Spinal cord (tissue), 10 donors: Measurements from ENCODE around the gene DTNB. TPM values are rescaled to one million over a fixed set of nuclear protein-coding genes. Genes with fewer than 3 reads are reported as not detected.

ENCODE experiments used
- DNase-seq, 6 donors: peaks; one replicate each; pipeline versions ENCODE4 v3.0.0 to v3.0.0-alpha.2; 2013 to 2015; ENCODE audit warnings: low spot score in 6 of 6, low read depth in 4 of 6
- H3K27ac ChIP-seq: one replicate; pipeline ENCODE4 v1.5.1; 2013; ENCODE audit warnings: low read depth, low read length, control low read depth
- H3K27me3 ChIP-seq: one replicate; pipeline ENCODE4 v1.6.1; 2013; ENCODE audit warnings: low read length; ENCODE audit not compliant: control insufficient read depth, insufficient read depth
- H3K36me3 ChIP-seq: one replicate; pipeline ENCODE4 v1.6.1; 2013; ENCODE audit warnings: low read length; ENCODE audit not compliant: control insufficient read depth, insufficient read depth
- H3K4me1 ChIP-seq: one replicate; pipeline ENCODE4 v1.6.1; 2013; ENCODE audit warnings: low read length; ENCODE audit not compliant: control insufficient read depth, insufficient read depth
- H3K4me3 ChIP-seq: one replicate; pipeline ENCODE4 v1.5.1; 2013; ENCODE audit warnings: low read depth, low read length, control low read depth
- H3K9me3 ChIP-seq: one replicate; pipeline ENCODE4 v1.6.1; 2013; ENCODE audit warnings: low read length; ENCODE audit not compliant: control insufficient read depth, insufficient read depth
- WGBS: methylation state at CpG from one replicate; pipeline ENCODE4 v1.1.5; 2013; ENCODE audit warnings: missing lambda C conversion rate; ENCODE audit not compliant: insufficient coverage; 5-methylcytosine and 5-hydroxymethylcytosine counted together
- polyA plus RNA-seq, 2 donors: library from polyadenylated mRNA; unstranded; fragments of 120-200 nt; gene quantifications; one replicate each; pipeline ENCODE4 v1.2.1, GENCODE V29; 2013; ENCODE audit not compliant: insufficient read length in 2 of 2
- total RNA-seq, 2 donors: library from RNA; depleted of rRNA in 1 of 2; stranded (reverse); fragments of 120-200 nt in 1 of 2; fragments of >200 nt in 1 of 2; gene quantifications; one replicate each; pipeline versions ENCODE4 v1.2.3 to v1.2.4, GENCODE V29; 2013 to 2014
- donor health status: healthy.

Gene DTNB
- total and polyA plus RNA-seq, 4 donors = 21.1 to 50.8 (median 34.5) TPM

GRCh38 chr2:25402477-25402876 is 270.9 kb downstream of the DTNB start:
- Histone ChIP-seq H3K4me1 (peaks cover 10% of the 10 kb centered on the region), H3K27ac (no peak overlapping the region), H3K4me3 (no peak overlapping the region), H3K36me3 (no peaks in the 10 kb centered on the region), H3K27me3 (no peaks in the 10 kb centered on the region), H3K9me3 (no peaks in the 10 kb centered on the region)
- WGBS = no CpG with 5 or more reads among the region's 3 CpGs
- DNase-seq = no peak

GRCh38 chr2:25401307-25402026 is 271.9 kb downstream of the DTNB start:
- Histone ChIP-seq H3K4me1 (peaks cover 10% of the 10 kb centered on the region), H3K27me3 (no peaks in the 10 kb centered on the region), H3K27ac (no peak overlapping the region), H3K36me3 (no peaks in the 10 kb centered on the region), H3K9me3 (no peaks in the 10 kb centered on the region), H3K4me3 (no peak overlapping the region)
- WGBS = 23% methylated on average over 5 of the region's 8 CpGs
- DNase-seq = peak in 3 of 6 donors; percentile 33 to 82 (median 58)

- DNase-seq = no peak
- Histone ChIP-seq H3K9me3 (no peaks in the 10 kb centered on the region), H3K36me3 (no peaks in the 10 kb centered on the region), H3K27me3 (no peaks in the 10 kb centered on the region), H3K4me3 (no peak overlapping the region), H3K4me1 (peaks cover 10% of the 10 kb centered on the region), H3K27ac (no peak overlapping the region)
- 75% methylated on average over 2 of the region's 3 CpGs for WGBS
These were observed 272.7 kb downstream of the DTNB start for GRCh38 chr2:25400576-25401216.

- no peak overlapping the region for H3K4me3 ChIP-seq
- H3K36me3 ChIP-seq = no peaks in the 10 kb centered on the region
- peaks cover 10% of the 10 kb centered on the region for H3K4me1 ChIP-seq
- no peaks in the 10 kb centered on the region for H3K9me3 ChIP-seq
- H3K27ac ChIP-seq = no peak overlapping the region
- no peaks in the 10 kb centered on the region for H3K27me3 ChIP-seq
- WGBS = 48% methylated on average over 8 of the region's 8 CpGs
- peak in 2 of 6 donors; percentile 53 to 61 for DNase-seq
These were observed 273.2 kb downstream of the DTNB start for GRCh38 chr2:25400169-25400568.

- Histone ChIP-seq H3K27me3 (no peaks in the 10 kb centered on the region), H3K9me3 (no peaks in the 10 kb centered on the region), H3K4me3 (no peak overlapping the region), H3K27ac (no peak overlapping the region), H3K36me3 (no peaks in the 10 kb centered on the region), H3K4me1 (peaks cover 10% of the 10 kb centered on the region)
- WGBS = 96% methylated on average over 3 of the region's 4 CpGs
- no peak for DNase-seq
These were observed 274.8 kb downstream of the DTNB start for GRCh38 chr2:25398534-25398933.

- Histone ChIP-seq H3K4me3 (no peak overlapping the region), H3K36me3 (no peaks in the 10 kb centered on the region), H3K4me1 (peaks cover 10% of the 10 kb centered on the region), H3K9me3 (no peaks in the 10 kb centered on the region), H3K27ac (no peak overlapping the region), H3K27me3 (no peaks in the 10 kb centered on the region)
- 93% methylated on average over 2 of the region's 4 CpGs for WGBS
- DNase-seq = no peak
These were observed 275.6 kb downstream of the DTNB start for GRCh38 chr2:25397777-25398176.

- no peak overlapping the region for H3K27ac ChIP-seq
- H3K27me3 ChIP-seq = no peaks in the 10 kb centered on the region
- H3K36me3 ChIP-seq = peaks cover 24% of the 10 kb centered on the region
- no peaks in the 10 kb centered on the region for H3K9me3 ChIP-seq
- DNase-seq = no peak
- no peak overlapping the region for H3K4me3 ChIP-seq
- 92% methylated on average over 9 of the region's 9 CpGs for WGBS
- peaks cover 3% of the 10 kb centered on the region for H3K4me1 ChIP-seq
These were observed 284.2 kb downstream of the DTNB start for GRCh38 chr2:25389161-25389560.

- WGBS = 78% methylated on average over 4 of the region's 6 CpGs
- no peak for DNase-seq
- H3K36me3 ChIP-seq = peaks cover 28% of the 10 kb centered on the region
- no peaks in the 10 kb centered on the region for H3K9me3 ChIP-seq
- no peak overlapping the region for H3K4me3 ChIP-seq
- peaks cover 3% of the 10 kb centered on the region for H3K4me1 ChIP-seq
- H3K27ac ChIP-seq = no peak overlapping the region
- H3K27me3 ChIP-seq = no peaks in the 10 kb centered on the region
These were observed 284.9 kb downstream of the DTNB start for GRCh38 chr2:25388491-25388890.

- Histone ChIP-seq H3K27ac (no peak overlapping the region), H3K27me3 (no peaks in the 10 kb centered on the region), H3K9me3 (no peaks in the 10 kb centered on the region), H3K4me3 (no peak overlapping the region), H3K4me1 (peaks cover 3% of the 10 kb centered on the region), H3K36me3 (peaks cover 32% of the 10 kb centered on the region)
- no peak for DNase-seq
- 82% methylated on average over 13 of the region's 17 CpGs for WGBS
These were observed 285.4 kb downstream of the DTNB start for GRCh38 chr2:25387876-25388449.
